Measurements from ENCODE around the gene CDH8. TPM values are rescaled to one million over a fixed set of nuclear protein-coding genes. Genes with fewer than 3 reads are reported as not detected.

Gene CDH8
- total RNA-seq, 1 experiment from 2014 or later: 2.5 TPM

GRCh38 chr16:61926766-61927165 is 109.5 kb downstream of the CDH8 start:
- H3K4me3 ChIP-seq (replicated peaks in 1 of 2; ENCODE audit: low read depth in 1 of 2, low read length in 2 of 2): no peak overlapping the region
- intact Hi-C loops (cut with micrococcal nuclease): no loop called here
- H3K9me2 ChIP-seq (ENCODE audit: insufficient read depth): no peaks in the 10 kb centered on the region
- no peak overlapping the region for H3K9ac ChIP-seq (ENCODE audit: low read length)
- no peaks in the 10 kb centered on the region for H3K36me3 ChIP-seq (ENCODE audit: control insufficient read depth in 1 of 2, insufficient read depth in 2 of 2, low read length in 2 of 2)
- POLR2A ChIA-PET: no interaction called here
- H3K79me2 ChIP-seq (ENCODE audit: insufficient read depth, low read length): no peaks in the 10 kb centered on the region
- ATAC-seq (no peak), DNase-seq (ENCODE audit: low read depth, low spot score) (no peak)
- BruUV-seq (replicated peaks): no TSS peak
- H4K20me1 ChIP-seq (ENCODE audit: insufficient read depth): no peaks in the 10 kb centered on the region
- RAD21 ChIA-PET (ENCODE audit: low non-redundant PET in 1 of 2, low total read pairs in 2 of 2, uncharacterized antibody in 2 of 2, unreplicated experiment in 2 of 2): no interaction called here
- peaks cover 5 to 8% of the 10 kb centered on the region in 2 experiments; a peak in 2 of 4 replicates for H3K9me3 ChIP-seq (ENCODE audit: control insufficient read depth in 1 of 2, insufficient read depth in 1 of 2, low read depth in 1 of 2, low read length in 2 of 2)
- H2AFZ ChIP-seq (ENCODE audit: low read depth, low read length, poor library complexity, severe bottlenecking): no peak overlapping the region
- CTCF ChIA-PET: no interaction called here
- H3K27ac ChIP-seq (ENCODE audit: low read depth, low read length): no peak overlapping the region
- no peaks in the 10 kb centered on the region for H3K27me3 ChIP-seq (ENCODE audit: insufficient read depth, low read length)
- no peaks in the 10 kb centered on the region for H3K4me1 ChIP-seq (ENCODE audit: control insufficient read depth in 1 of 2, insufficient read depth in 2 of 2, low read length in 2 of 2)
- H3K4me2 ChIP-seq (ENCODE audit: low read length): no peak overlapping the region
- no peak for TF ChIP-seq ZBTB33 (IDR thresholded peaks at IDR 0.05; ENCODE audit: extremely low read depth, insufficient replicate concordance, low read length)
- no peak for TF ChIP-seq JUND (IDR thresholded peaks at IDR 0.05)
- TF ChIP-seq YY1 (IDR thresholded peaks at IDR 0.05; ENCODE audit: extremely low read depth, insufficient replicate concordance, low read depth, low read length): no peak
- TF ChIP-seq CBX3 (IDR thresholded peaks at IDR 0.05; ENCODE audit: low read depth): no peak
- no peak for TF ChIP-seq POLR2A (IDR thresholded peaks at IDR 0.05; ENCODE audit: borderline replicate concordance, extremely low read depth, insufficient read depth, insufficient read length)
- TF ChIP-seq FOSL1 (IDR thresholded peaks at IDR 0.05; ENCODE audit: low read depth): no peak
- TF ChIP-seq ELF1 (IDR thresholded peaks at IDR 0.05; ENCODE audit: borderline replicate concordance, low read depth): no peak
- TF ChIP-seq POLR2AphosphoS5 (IDR thresholded peaks at IDR 0.05; ENCODE audit: low read depth, low read length): no peak
- no peak for TF ChIP-seq REST (IDR thresholded peaks at IDR 0.05; ENCODE audit: low read depth)
- no peak for TF ChIP-seq CEBPB (IDR thresholded peaks at IDR 0.05; ENCODE audit: low read depth)
- TF ChIP-seq TCF7L2 (IDR thresholded peaks at IDR 0.05; ENCODE audit: borderline replicate concordance, extremely low read depth, insufficient read depth, insufficient read length): no peak
- TF ChIP-seq ZFX (IDR thresholded peaks at IDR 0.05): no peak
